ENCODE results near the gene MAP1B. TPM values are rescaled to one million over a fixed set of nuclear protein-coding genes. Genes with fewer than 3 reads are reported as not detected.

Gene MAP1B
- total RNA-seq, 1 experiment from 2014 or later, result 163 TPM

GRCh38 chr5:72145348-72145747, 38.1 kb downstream of the MAP1B start:
- 0 out of 2 replicates have a peak overlapping the region, but pooled peaks have one; percentile 4 for H3K27ac ChIP-seq
- peaks cover 5% of the 10 kb centered on the region for H4K20me1 ChIP-seq (ENCODE audit: insufficient read depth)
- peaks cover 11% of the 10 kb centered on the region; the same call in 1 of the 2 replicates for H3F3A ChIP-seq (ENCODE audit: insufficient read depth, low read depth)
- H3K4me1 ChIP-seq (replicated peaks; ENCODE audit: insufficient read depth), result peaks cover 22% of the 10 kb centered on the region
- H3K9me2 ChIP-seq (ENCODE audit: insufficient read depth), result no peaks in the 10 kb centered on the region
- no peak overlapping the region for H3K4me2 ChIP-seq
- DNase-seq, result no peak
- H3K79me2 ChIP-seq (ENCODE audit: low read depth), result peaks cover 41% of the 10 kb centered on the region
- CTCF ChIA-PET, result no interaction called here
- no peaks in the 10 kb centered on the region for H3K9me3 ChIP-seq (ENCODE audit: insufficient read depth, low read depth)
- H3K4me3 ChIP-seq, result no peak overlapping the region
- intact Hi-C loops (cut with micrococcal nuclease; ENCODE audit: unreplicated experiment), result no loop called here
- POLR2A ChIA-PET (ENCODE audit: unreplicated experiment), result no interaction called here
- no TSS peak for BruUV-seq (replicated peaks)
- TF ChIP-seq CTCF (conservative IDR thresholded peaks at IDR 0.05), result no peak
- no peak for TF ChIP-seq EZH2 (IDR thresholded peaks at IDR 0.05; ENCODE audit: low read depth)
- peaks cover 22% of the 10 kb centered on the region for H3K36me3 ChIP-seq (ENCODE audit: low read depth)
- H3K27me3 ChIP-seq (ENCODE audit: insufficient read depth, low read depth), result no peaks in the 10 kb centered on the region
- H2AFZ ChIP-seq, result no peak overlapping the region

DNA sequence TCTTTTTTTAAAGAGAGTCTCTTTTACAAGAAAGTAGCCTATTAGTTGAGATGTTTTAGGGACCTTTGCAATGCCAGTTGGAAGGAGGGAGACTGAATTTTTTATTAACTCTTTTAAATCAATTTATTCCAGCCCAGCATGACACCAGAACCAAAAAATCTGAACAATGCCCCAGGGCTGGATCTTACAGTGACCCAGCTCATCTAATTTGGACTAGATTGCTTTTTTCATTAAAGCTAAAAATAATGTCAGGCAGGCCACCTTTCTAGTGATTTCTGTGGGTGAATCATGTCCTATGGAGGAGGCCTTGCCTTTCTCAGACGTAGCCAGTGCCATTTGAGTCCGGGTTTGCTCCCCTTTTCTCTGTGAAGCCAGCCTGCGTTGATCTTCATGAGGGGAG, 38.8 kb downstream of the MAP1B start:
- H3K9me3 ChIP-seq (ENCODE audit: insufficient read depth, low read depth), result no peaks in the 10 kb centered on the region
- intact Hi-C loops (cut with micrococcal nuclease; ENCODE audit: unreplicated experiment), result no loop called here

GRCh38 chr5:72147569-72147968, 40.3 kb downstream of the MAP1B start:
- no peak overlapping the region for H3K27ac ChIP-seq
- no peaks in the 10 kb centered on the region for H3K9me3 ChIP-seq (ENCODE audit: insufficient read depth, low read depth)
- H3K36me3 ChIP-seq (ENCODE audit: low read depth), result peaks cover 22% of the 10 kb centered on the region
- peaks cover 5% of the 10 kb centered on the region for H4K20me1 ChIP-seq (ENCODE audit: insufficient read depth)
- ChIA-PET POLR2A (ENCODE audit: unreplicated experiment) (interaction anchor here (0.5 kb wide), 1 partner anchor 775 kb away, joined by 4 read pairs; no protein-coding TSS in a partner anchor), CTCF (no interaction called here)
- no peak overlapping the region for H2AFZ ChIP-seq
- no peak for TF ChIP-seq EZH2 (IDR thresholded peaks at IDR 0.05; ENCODE audit: low read depth)
- TF ChIP-seq CTCF (conservative IDR thresholded peaks at IDR 0.05), result no peak
- H3K4me1 ChIP-seq (replicated peaks; ENCODE audit: insufficient read depth), result peaks cover 10% of the 10 kb centered on the region
- H3F3A ChIP-seq (ENCODE audit: insufficient read depth, low read depth), result peaks cover 6% of the 10 kb centered on the region; the same call in 1 of the 2 replicates
- H3K9me2 ChIP-seq (ENCODE audit: insufficient read depth), result no peaks in the 10 kb centered on the region
- peaks cover 48% of the 10 kb centered on the region for H3K79me2 ChIP-seq (ENCODE audit: low read depth)
- DNase-seq, result no peak
- no peaks in the 10 kb centered on the region for H3K27me3 ChIP-seq (ENCODE audit: insufficient read depth, low read depth)
- H3K4me3 ChIP-seq, result no peak overlapping the region
- no peak overlapping the region for H3K4me2 ChIP-seq
- no TSS peak for BruUV-seq (replicated peaks)
- intact Hi-C loops (cut with micrococcal nuclease; ENCODE audit: unreplicated experiment), result no loop called here

More for the DNA sequence above, 38.8 kb downstream of the MAP1B start:
- Histone ChIP-seq H3K79me2 (ENCODE audit: low read depth) (peaks cover 39% of the 10 kb centered on the region), H3K36me3 (ENCODE audit: low read depth) (peaks cover 22% of the 10 kb centered on the region), H3K4me1 (replicated peaks; ENCODE audit: insufficient read depth) (peaks cover 19% of the 10 kb centered on the region), H3F3A (ENCODE audit: insufficient read depth, low read depth) (peaks cover 9% of the 10 kb centered on the region; the same call in 1 of the 2 replicates), H2AFZ (no peak overlapping the region), H4K20me1 (ENCODE audit: insufficient read depth) (peaks cover 5% of the 10 kb centered on the region), H3K4me3 (no peak overlapping the region), H3K27me3 (ENCODE audit: insufficient read depth, low read depth) (no peaks in the 10 kb centered on the region), H3K4me2 (no peak overlapping the region), H3K9me2 (ENCODE audit: insufficient read depth) (no peaks in the 10 kb centered on the region), H3K27ac (no peak overlapping the region)
- ChIA-PET POLR2A (ENCODE audit: unreplicated experiment) (no interaction called here), CTCF (no interaction called here)
- TF ChIP-seq EZH2 (IDR thresholded peaks at IDR 0.05; ENCODE audit: low read depth) (no peak), CTCF (conservative IDR thresholded peaks at IDR 0.05) (no peak)
- DNase-seq, result no peak
- no TSS peak for BruUV-seq (replicated peaks)
